Small intestine (tissue), 7 donors: ENCODE results near the gene KRT81. TPM values are rescaled to one million over a fixed set of nuclear protein-coding genes. Genes with fewer than 3 reads are reported as not detected.

Experiments used
- DNase-seq, 2 donors: peaks; one replicate each; pipeline versions ENCODE4 v3.0.0 to v3.0.0-alpha.2; 2013
- FAIRE-seq: peaks from 2 replicates; lab custom pipeline; 2012; peaks lifted over from hg19 to GRCh38; lab: Jason Lieb, UNC
- H3K27ac ChIP-seq, 3 donors: one replicate each; pipeline ENCODE4 v1.5.1; 2013; ENCODE audit warnings: low read length in 2 of 3, mild to moderate bottlenecking in 2 of 3, control low read depth in 1 of 3, inconsistent platforms in 1 of 3, low read depth in 1 of 3, moderate library complexity in 1 of 3
- H3K27me3 ChIP-seq, 3 donors: one replicate each; pipeline ENCODE4 v1.6.1; 2013; ENCODE audit warnings: low read length in 3 of 3, inconsistent platforms in 1 of 3; ENCODE audit not compliant: control insufficient read depth in 3 of 3, insufficient read depth in 3 of 3
- H3K36me3 ChIP-seq, 3 donors: one replicate each; pipeline ENCODE4 v1.6.1; 2013; ENCODE audit warnings: low read length in 3 of 3, inconsistent platforms in 1 of 3, low read depth in 1 of 3, mild to moderate bottlenecking in 1 of 3, moderate library complexity in 1 of 3; ENCODE audit not compliant: control insufficient read depth in 3 of 3, insufficient read depth in 2 of 3
- H3K4me1 ChIP-seq, 3 donors: one replicate each; pipeline ENCODE4 v1.6.1; 2013; ENCODE audit warnings: low read length in 2 of 3, inconsistent platforms in 1 of 3, low read depth in 1 of 3, mild to moderate bottlenecking in 1 of 3, moderate library complexity in 1 of 3; ENCODE audit not compliant: control insufficient read depth in 3 of 3, insufficient read depth in 2 of 3
- H3K4me3 ChIP-seq, 3 donors: one replicate each; pipeline ENCODE4 v1.5.1; 2013; ENCODE audit warnings: low read length in 3 of 3, control low read depth in 1 of 3, inconsistent platforms in 1 of 3, low read depth in 1 of 3, mild to moderate bottlenecking in 1 of 3, moderate library complexity in 1 of 3
- H3K9me3 ChIP-seq, 2 donors: one replicate each; pipeline ENCODE4 v1.6.1; 2013; ENCODE audit warnings: low read depth in 1 of 2, low read length in 1 of 2; ENCODE audit not compliant: control insufficient read depth in 2 of 2, insufficient read depth in 1 of 2
- WGBS, 3 donors: extraction: QIAGEN DNeasy Blood & Tissue Kit; methylation state at CpG; one replicate each; pipeline ENCODE4 v1.1.7; 2013; 5-methylcytosine and 5-hydroxymethylcytosine counted together
- polyA plus RNA-seq, 4 donors: library from polyadenylated mRNA; stranded (reverse) in 3 of 4; unstranded in 1 of 4; fragments of 200-250 nt in 3 of 4; fragments of 120-200 nt in 1 of 4; gene quantifications; one replicate each; pipeline versions ENCODE4 v1.2.1 to v1.2.3, GENCODE V29; 2013
- donor health status: healthy with polysubstance abuse.
- donor health status: control.
- donor health status: control.
- donor health status: Bipolar disorder and iron deficiency.
- donor health status: healthy.

Gene KRT81
- polyA plus RNA-seq, 4 donors, result 0.53 TPM; not detected in 3

- Histone ChIP-seq H3K4me1 (no peaks in the 10 kb centered on the region), H3K27me3 (peaks cover 0 to 12% (median 2%) of the 10 kb centered on the region in 3 donors), H3K36me3 (no peaks in the 10 kb centered on the region), H3K9me3 (no peaks in the 10 kb centered on the region), H3K27ac (no peak overlapping the region), H3K4me3 (no peak overlapping the region)
- FAIRE-seq (no peak), DNase-seq (no peak)
- 78 to 89% (median 85%) methylated on average over 12 to 13 of the region's 13 CpGs for WGBS, 3 donors
Observed at GRCh38 chr12:52314511-52314910, 23.2 kb upstream of the KRT81 start.

- Histone ChIP-seq H3K9me3 (no peaks in the 10 kb centered on the region), H3K4me1 (no peaks in the 10 kb centered on the region), H3K27me3 (peaks cover 2 to 14% (median 6%) of the 10 kb centered on the region in 3 donors), H3K4me3 (no peak overlapping the region), H3K36me3 (no peaks in the 10 kb centered on the region), H3K27ac (no peak overlapping the region)
- WGBS, 3 donors, result 79 to 85% (median 84%) methylated on average over 9 of the region's 9 CpGs
- DNase-seq (no peak), FAIRE-seq (no peak)
Observed at GRCh38 chr12:52313926-52314325, 22.6 kb upstream of the KRT81 start.

DNA sequence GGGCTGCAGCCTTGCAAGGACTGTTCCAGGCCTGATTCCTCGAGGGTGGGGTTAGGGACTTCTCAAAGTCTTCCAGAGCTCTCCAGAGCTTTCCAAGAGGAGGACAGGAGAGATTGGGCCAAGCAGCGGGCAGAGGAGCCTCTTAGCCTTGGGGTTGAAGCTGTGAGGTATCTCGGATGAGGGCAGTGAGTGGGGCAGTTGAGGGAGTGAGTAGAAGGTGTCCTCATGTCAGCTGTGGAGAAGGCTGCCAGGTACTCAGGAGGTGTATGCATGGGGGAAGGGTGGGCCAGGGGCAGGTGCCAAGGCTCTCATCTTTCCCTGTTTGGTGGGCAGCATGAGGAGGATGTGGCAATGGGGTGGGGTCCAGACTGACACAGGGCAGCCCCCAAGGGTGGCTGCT is 22.1 kb upstream of the KRT81 start:
- WGBS, 3 donors, result 61 to 71% (median 63%) methylated on average over 3 of the region's 3 CpGs
- H3K27ac ChIP-seq, result no peak overlapping the region
- H3K27me3 ChIP-seq, result peaks cover 4 to 14% (median 6%) of the 10 kb centered on the region in 3 donors
- no peaks in the 10 kb centered on the region for H3K36me3 ChIP-seq
- H3K4me1 ChIP-seq, result peaks cover 0 to 1% (median 0%) of the 10 kb centered on the region in 3 donors
- H3K9me3 ChIP-seq, result no peaks in the 10 kb centered on the region
- DNase-seq (no peak), FAIRE-seq (no peak)
- no peak overlapping the region for H3K4me3 ChIP-seq

DNA sequence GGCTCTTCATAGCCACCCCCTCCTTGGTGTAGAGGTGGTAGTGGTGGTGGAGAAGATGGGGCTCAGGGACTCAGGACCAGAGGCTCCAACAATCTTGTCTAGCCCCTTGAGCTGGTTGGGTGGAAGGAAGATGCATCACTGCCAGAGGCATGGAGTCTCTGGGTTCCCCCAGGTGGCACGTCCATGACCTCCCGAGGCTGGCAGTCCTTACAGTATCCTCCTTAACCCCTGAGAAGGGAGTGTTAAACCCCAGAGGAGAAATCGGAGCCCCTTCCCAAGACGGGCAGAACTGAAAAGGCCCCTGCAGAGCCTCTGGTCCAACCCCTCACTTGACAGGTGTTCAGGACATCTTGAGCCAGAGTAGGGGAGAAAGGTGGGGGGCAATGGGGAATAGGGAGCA is 20.8 kb upstream of the KRT81 start:
- Histone ChIP-seq H3K4me1 (peaks cover 0 to 5% (median 1%) of the 10 kb centered on the region in 3 donors), H3K27me3 (peaks cover 4 to 24% (median 6%) of the 10 kb centered on the region in 3 donors), H3K36me3 (no peaks in the 10 kb centered on the region), H3K27ac (no peak overlapping the region), H3K9me3 (no peaks in the 10 kb centered on the region), H3K4me3 (no peak overlapping the region)
- 71 to 85% (median 82%) methylated on average over 4 of the region's 4 CpGs for WGBS, 3 donors
- FAIRE-seq (no peak), DNase-seq (no peak)

GRCh38 chr12:52311285-52311648 is 19.9 kb upstream of the KRT81 start:
- FAIRE-seq, result no peak

DNA sequence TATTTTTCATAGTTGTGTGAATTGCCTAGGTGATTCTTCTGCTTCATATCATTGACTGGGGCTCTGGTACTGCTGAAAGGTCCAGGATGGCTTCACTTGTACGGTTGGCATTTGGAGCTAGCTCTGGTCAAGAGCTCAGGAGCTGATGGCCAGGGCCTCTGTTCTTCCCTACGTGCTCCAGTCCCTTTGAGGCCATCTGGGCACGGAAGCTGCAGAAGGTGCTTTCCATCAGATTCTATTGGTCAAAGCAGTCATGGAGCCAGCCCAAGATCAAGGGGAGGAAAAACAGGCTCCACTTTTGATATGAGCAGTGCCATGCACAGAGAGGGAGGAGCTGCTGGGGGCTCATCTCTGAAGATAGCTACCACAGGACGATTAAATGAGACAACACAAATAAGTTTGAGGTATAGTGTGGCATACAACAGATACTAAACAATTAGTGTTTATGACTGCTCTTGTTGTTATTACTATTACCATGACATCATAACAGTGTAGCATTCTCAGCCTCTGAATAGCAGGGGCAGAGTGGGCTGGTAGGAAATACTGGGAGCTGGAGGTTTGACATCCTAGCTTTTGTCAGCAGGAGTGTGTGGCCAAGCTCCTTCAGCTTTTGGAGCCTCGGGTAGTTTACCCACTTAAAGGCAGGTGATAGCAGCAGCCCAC is 19.4 kb upstream of the KRT81 start:
- DNase-seq, result no peak

More at GRCh38 chr12:52311285-52311648, 19.9 kb upstream of the KRT81 start:
- Histone ChIP-seq H3K27me3 (peaks cover 4 to 24% (median 6%) of the 10 kb centered on the region in 3 donors), H3K4me1 (peaks cover 0 to 5% (median 1%) of the 10 kb centered on the region in 3 donors), H3K4me3 (no peak overlapping the region), H3K27ac (no peak overlapping the region), H3K9me3 (no peaks in the 10 kb centered on the region), H3K36me3 (no peaks in the 10 kb centered on the region)
- DNase-seq, result no peak
- WGBS, 3 donors, result 79 to 90% (median 81%) methylated on average over 3 of the region's 3 CpGs

DNA sequence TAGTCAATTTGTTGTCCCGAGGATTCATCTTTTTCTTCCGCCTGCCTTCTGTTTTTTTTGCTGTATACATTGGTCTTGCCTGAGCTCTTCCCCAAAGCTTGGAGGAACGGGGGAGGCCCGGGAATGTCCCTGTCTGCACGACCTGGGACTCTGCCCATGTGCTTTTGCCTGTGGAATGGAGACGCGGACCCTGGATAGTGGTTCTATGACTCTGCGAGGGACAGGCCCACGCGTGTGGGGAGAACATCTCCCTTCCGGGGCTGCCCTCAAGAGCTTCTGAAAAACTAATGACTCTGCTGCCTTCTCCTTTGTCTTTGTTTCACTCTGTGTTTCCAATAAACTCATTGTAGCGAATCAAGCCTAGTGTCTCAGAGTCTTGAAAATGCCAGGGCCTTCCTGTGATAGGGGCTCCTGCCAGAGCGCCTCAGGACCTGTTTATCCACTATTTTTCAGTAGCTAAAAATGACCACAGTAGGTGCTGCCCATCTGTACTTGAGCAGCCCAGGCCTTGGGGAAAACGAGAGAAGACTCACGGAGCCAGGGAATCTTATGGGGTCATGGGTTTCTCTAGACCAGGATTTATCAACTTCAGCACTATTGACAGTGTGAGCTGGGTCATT is 17.6 kb upstream of the KRT81 start:
- Histone ChIP-seq H3K36me3 (no peaks in the 10 kb centered on the region), H3K27ac (no peak overlapping the region), H3K9me3 (no peaks in the 10 kb centered on the region), H3K27me3 (peaks cover 4 to 24% (median 6%) of the 10 kb centered on the region in 3 donors), H3K4me1 (peaks cover 0 to 5% (median 1%) of the 10 kb centered on the region in 3 donors), H3K4me3 (peak overlapping the region in 2 of 3 donors; percentile 16 to 49)
- no peak for DNase-seq
- FAIRE-seq, result no peak
- 42 to 55% (median 54%) methylated on average over 15 of the region's 15 CpGs for WGBS, 3 donors

More for the DNA sequence above, 19.4 kb upstream of the KRT81 start:
- Histone ChIP-seq H3K27me3 (peaks cover 4 to 24% (median 6%) of the 10 kb centered on the region in 3 donors), H3K4me3 (no peak overlapping the region), H3K4me1 (peaks cover 0 to 5% (median 1%) of the 10 kb centered on the region in 3 donors), H3K9me3 (no peaks in the 10 kb centered on the region), H3K27ac (no peak overlapping the region), H3K36me3 (no peaks in the 10 kb centered on the region)
- 79 to 82% (median 81%) methylated on average over 5 of the region's 5 CpGs for WGBS, 3 donors
- FAIRE-seq, result no peak

- Histone ChIP-seq H3K27me3 (peaks cover 4 to 24% (median 6%) of the 10 kb centered on the region in 3 donors), H3K4me1 (peaks cover 0 to 5% (median 1%) of the 10 kb centered on the region in 3 donors), H3K27ac (peak overlapping the region in 1 of 3 donors; percentile 74), H3K4me3 (peak overlapping the region in 2 of 3 donors; percentile 16 to 49), H3K36me3 (no peaks in the 10 kb centered on the region), H3K9me3 (no peaks in the 10 kb centered on the region)
- WGBS, 3 donors, result 4 to 7% (median 6%) methylated on average over 50 to 71 of the region's 71 CpGs
- peak; percentile 55 to 92 for DNase-seq
- no peak for FAIRE-seq
Observed at GRCh38 chr12:52307836-52308805, 16.8 kb upstream of the KRT81 start.
